GM18520 (cell line): Measurements from ENCODE around the gene CACNA2D3.

Experiments used
- ATAC-seq: cut with Tn5 transposase; IDR thresholded peaks from one replicate; pipeline ENCODE4 v1.9.1; 2021; ENCODE audit not compliant: unreplicated experiment

The CACNA2D3 gene

GRCh38 chr3:54264050-54264449 is 141.7 kb downstream of the CACNA2D3 start:
- no peak for ATAC-seq

- ATAC-seq: no peak
Observed at GRCh38 chr3:54270816-54271526, 148.6 kb downstream of the CACNA2D3 start.

- no peak for ATAC-seq
Observed at GRCh38 chr3:54273791-54274190, 151.4 kb downstream of the CACNA2D3 start.

GRCh38 chr3:54274607-54275006 is 152.3 kb downstream of the CACNA2D3 start:
- no peak for ATAC-seq

GRCh38 chr3:54279005-54279583 is 156.7 kb downstream of the CACNA2D3 start:
- ATAC-seq: no peak

GRCh38 chr3:54283470-54283869 is 161.1 kb downstream of the CACNA2D3 start:
- ATAC-seq: no peak

- no peak for ATAC-seq
Observed at GRCh38 chr3:54294214-54294613, 171.9 kb downstream of the CACNA2D3 start.

GRCh38 chr3:54296531-54296930 is 174.2 kb downstream of the CACNA2D3 start:
- ATAC-seq: no peak

- no peak for ATAC-seq
Observed at GRCh38 chr3:54299169-54299935, 177.0 kb downstream of the CACNA2D3 start.

GRCh38 chr3:54303517-54304375 is 181.4 kb downstream of the CACNA2D3 start:
- ATAC-seq: no peak

GRCh38 chr3:54304877-54305276 is 182.5 kb downstream of the CACNA2D3 start:
- ATAC-seq: no peak

GRCh38 chr3:54305409-54306099 is 183.2 kb downstream of the CACNA2D3 start:
- no peak for ATAC-seq

- no peak for ATAC-seq
Observed at GRCh38 chr3:54307566-54308180, 185.3 kb downstream of the CACNA2D3 start.

GRCh38 chr3:54309601-54310000 is 187.2 kb downstream of the CACNA2D3 start:
- no peak for ATAC-seq

GRCh38 chr3:54311211-54311747 is 188.9 kb downstream of the CACNA2D3 start:
- no peak for ATAC-seq

- no peak for ATAC-seq
Observed at GRCh38 chr3:54312156-54312899, 190.0 kb downstream of the CACNA2D3 start.

- no peak for ATAC-seq
Observed at GRCh38 chr3:54313418-54313817, 191.1 kb downstream of the CACNA2D3 start.

GRCh38 chr3:54321520-54321919 is 199.2 kb downstream of the CACNA2D3 start:
- no peak for ATAC-seq

- no peak for ATAC-seq
Observed at GRCh38 chr3:54322354-54322753, 200.0 kb downstream of the CACNA2D3 start.
